NT2/D1 (cell line): ENCODE results near the gene RALA.

Experiments used
- SUZ12 ChIP-seq: IDR thresholded peaks from 2 replicates; pipeline ENCODE4 v1.6.1; 2011; ENCODE audit not compliant: insufficient read length, insufficient read depth; ENCODE audit errors: extremely low read depth
- YY1 ChIP-seq: IDR thresholded peaks from 2 replicates; pipeline ENCODE4 v1.6.1; 2011; ENCODE audit not compliant: insufficient read length, insufficient read depth
- ZNF274 ChIP-seq: IDR thresholded peaks from 2 replicates; pipeline ENCODE4 v1.6.1; 2011; ENCODE audit warnings: mild to moderate bottlenecking, low read depth, low read length

GRCh38 chr7:39703144-39703543 lies 79.8 kb downstream of the RALA start:
- TF ChIP-seq ZNF274 (no peak), YY1 (no peak), SUZ12 (no peak)
